IPS-NIHi7 (cell line): ENCODE data around the gene RPRD1A.
"Not testable (repeated sequence)": the region's sequence is repeated elsewhere in the genome, so short reads cannot be mapped to it uniquely, and the experiment has no call there.

Experiments used
- DNase-seq: peaks from one replicate; pipeline ENCODE4 v3.0.0; 2012; ENCODE audit warnings: mixed read lengths; ENCODE audit errors: extremely low spot score

Gene RPRD1A

GRCh38 chr18:36078751-36079529 is 11.6 kb upstream of the RPRD1A start:
- no peak for DNase-seq

GRCh38 chr18:36077764-36078163 is 10.4 kb upstream of the RPRD1A start:
- DNase-seq = not testable (repeated sequence)

GRCh38 chr18:36075862-36076587 is 8.7 kb upstream of the RPRD1A start:
- DNase-seq = no peak

GRCh38 chr18:36074435-36074834 is 7.1 kb upstream of the RPRD1A start:
- DNase-seq = no peak

GRCh38 chr18:36073676-36074075 is 6.3 kb upstream of the RPRD1A start:
- no peak for DNase-seq

- not testable (repeated sequence) for DNase-seq
Measured at GRCh38 chr18:36072406-36072805, 5.0 kb upstream of the RPRD1A start.

GRCh38 chr18:36066686-36067054 is 689 bp downstream of the RPRD1A start:
- no peak for DNase-seq

GRCh38 chr18:36066001-36066400 is 1.4 kb downstream of the RPRD1A start:
- no peak for DNase-seq

- not testable (repeated sequence) for DNase-seq
Measured at GRCh38 chr18:36064809-36065079, 2.6 kb downstream of the RPRD1A start.

GRCh38 chr18:36064027-36064808 is 3.1 kb downstream of the RPRD1A start:
- no peak for DNase-seq

GRCh38 chr18:36058674-36059073 is 8.7 kb downstream of the RPRD1A start:
- DNase-seq = no peak

- no peak for DNase-seq
Measured at GRCh38 chr18:36051760-36052159, 15.6 kb downstream of the RPRD1A start.

- no peak for DNase-seq
Measured at GRCh38 chr18:36050479-36050878, 16.9 kb downstream of the RPRD1A start.

- DNase-seq = no peak
Measured at GRCh38 chr18:36047521-36047920, 19.8 kb downstream of the RPRD1A start.

- no peak for DNase-seq
Measured at GRCh38 chr18:36046898-36047297, 20.5 kb downstream of the RPRD1A start.

- no peak for DNase-seq
Measured at GRCh38 chr18:36045241-36045991, 21.9 kb downstream of the RPRD1A start.

- no peak for DNase-seq
Measured at GRCh38 chr18:36043153-36043552, 24.2 kb downstream of the RPRD1A start.

GRCh38 chr18:36041146-36041545 is 26.2 kb downstream of the RPRD1A start:
- no peak for DNase-seq

GRCh38 chr18:36038102-36038663 is 29.2 kb downstream of the RPRD1A start:
- no peak for DNase-seq

- no peak for DNase-seq
Measured at GRCh38 chr18:36035253-36035652, 32.1 kb downstream of the RPRD1A start.

- DNase-seq = no peak
Measured at GRCh38 chr18:36034299-36034895, 33.0 kb downstream of the RPRD1A start.
